SKM-1 (cell line): ENCODE data around the gene PHACTR3.

Source experiments
- DNase-seq: peaks from one replicate; lab custom pipeline; 2025; ENCODE audit not compliant: unreplicated experiment; lab: John Stamatoyannopoulos, UW

PHACTR3 gene

GRCh38 chr20:59690101-59690500 is 85.8 kb downstream of the PHACTR3 start:
- no peak for DNase-seq

DNA sequence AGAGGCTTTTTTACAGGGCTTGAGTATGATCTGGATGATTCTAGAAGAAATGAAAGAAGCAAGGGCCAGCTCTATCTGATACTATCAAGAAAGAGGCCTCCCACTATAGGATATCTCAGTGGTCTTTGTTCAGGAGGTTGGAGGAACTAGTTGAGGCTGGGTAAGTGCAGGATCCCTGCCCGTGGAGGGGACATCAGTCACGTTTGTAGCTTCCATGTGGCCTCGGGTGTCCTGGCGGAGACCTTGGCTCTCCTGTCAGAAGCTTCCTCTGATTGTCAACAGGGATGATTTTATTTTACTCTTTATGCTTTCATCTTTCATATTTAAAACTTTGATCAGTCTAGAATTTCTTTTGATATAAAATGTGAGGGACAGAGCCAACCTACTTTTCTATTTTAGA is 86.6 kb downstream of the PHACTR3 start:
- DNase-seq: no peak

DNA sequence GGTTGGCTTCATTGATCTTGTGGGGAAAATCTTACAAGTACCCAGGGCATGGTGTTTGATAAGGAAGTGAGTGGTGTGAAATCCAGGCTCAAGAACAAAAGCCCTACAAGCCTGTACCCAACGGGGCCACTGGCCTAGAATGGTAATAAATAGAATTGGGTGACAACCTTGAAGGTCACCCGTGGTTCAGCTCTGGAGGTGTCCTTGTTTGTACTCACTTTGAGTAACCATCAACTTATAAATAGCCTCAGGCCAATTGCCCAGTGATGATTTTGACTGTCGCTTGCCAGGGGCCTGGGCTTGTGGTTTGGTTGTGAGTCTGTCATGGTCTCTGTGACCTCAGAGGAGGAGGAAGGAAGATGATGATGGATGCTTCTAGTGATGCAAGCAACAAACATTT is 87.8 kb downstream of the PHACTR3 start:
- DNase-seq: no peak

GRCh38 chr20:59693587-59693986 is 89.2 kb downstream of the PHACTR3 start:
- no peak for DNase-seq

DNA sequence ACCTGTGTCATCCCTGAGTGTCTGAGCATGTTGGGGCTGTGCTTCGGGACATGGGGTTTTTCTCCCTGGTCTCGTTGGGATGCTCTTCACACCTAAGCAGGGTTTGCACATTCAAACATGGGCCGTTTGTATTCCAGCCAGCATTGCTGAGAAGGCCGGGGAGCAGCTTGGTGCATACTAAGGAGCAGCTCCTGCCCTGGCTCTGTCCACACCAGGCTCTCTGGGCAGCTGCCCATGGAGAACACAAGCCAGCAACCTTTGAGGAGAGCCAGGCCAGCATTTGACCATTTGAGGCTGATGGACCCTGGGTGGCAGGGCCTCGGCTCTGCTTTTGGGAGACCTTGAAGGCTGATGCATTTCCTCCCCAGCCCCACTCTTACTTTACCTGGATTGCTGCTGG is 92.1 kb downstream of the PHACTR3 start:
- DNase-seq: no peak

DNA sequence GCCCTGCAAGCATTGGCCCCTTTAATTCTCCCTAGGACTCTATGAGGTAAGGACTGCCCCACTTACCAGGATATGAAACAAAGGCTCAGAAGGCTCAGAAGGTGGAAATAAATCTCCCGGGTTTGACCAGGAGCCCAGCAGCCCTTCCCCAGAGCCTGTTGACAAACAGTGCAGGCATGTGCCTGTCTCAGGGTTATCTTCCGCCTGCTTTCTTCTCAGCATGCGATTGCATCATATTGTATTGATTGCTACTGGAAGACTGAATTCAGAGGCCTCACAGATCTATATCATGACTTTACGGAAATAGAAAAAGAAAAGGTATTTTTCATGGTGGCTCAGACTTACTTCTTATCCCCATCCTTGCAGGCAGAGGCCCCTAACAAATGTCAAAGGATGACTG is 92.7 kb downstream of the PHACTR3 start:
- DNase-seq: no peak

DNA sequence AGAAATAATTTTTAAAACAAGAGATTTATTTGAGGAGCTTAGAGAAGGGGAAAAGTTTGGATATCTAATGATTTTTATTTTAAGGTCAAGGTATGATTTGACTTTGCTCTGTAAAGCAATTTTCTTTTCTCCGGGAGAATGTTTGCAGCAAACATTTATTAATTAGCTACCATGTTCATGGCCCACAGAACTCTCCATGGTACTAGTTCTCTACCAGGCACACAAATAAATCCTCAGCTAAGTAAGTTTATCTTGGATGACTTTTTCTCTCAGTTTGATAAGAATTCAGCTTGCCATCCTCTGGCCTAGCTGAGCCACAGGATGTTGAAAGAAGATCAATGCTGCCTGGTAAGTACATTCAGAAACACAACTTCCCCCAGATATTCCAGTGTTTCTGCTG is 94.3 kb downstream of the PHACTR3 start:
- DNase-seq: no peak

DNA sequence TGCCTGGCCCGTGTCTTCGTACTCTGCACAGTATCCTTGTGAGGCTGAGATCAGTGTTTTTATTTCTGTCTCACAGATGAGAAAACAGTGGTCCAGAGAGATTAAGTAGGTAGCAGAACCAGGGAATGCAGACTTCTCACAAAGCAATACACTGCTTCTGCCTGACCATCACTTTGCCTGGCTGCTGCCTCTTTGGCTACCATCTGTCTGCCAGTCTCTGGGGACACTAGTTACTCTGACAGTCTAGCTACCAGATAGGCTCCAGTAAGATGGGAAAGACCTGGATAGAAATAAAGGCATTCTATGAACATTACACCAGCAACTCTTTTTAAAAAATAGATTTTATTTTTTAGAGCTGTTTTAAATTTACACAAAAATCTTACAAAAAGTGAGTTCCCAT is 96.9 kb downstream of the PHACTR3 start:
- DNase-seq: no peak

DNA sequence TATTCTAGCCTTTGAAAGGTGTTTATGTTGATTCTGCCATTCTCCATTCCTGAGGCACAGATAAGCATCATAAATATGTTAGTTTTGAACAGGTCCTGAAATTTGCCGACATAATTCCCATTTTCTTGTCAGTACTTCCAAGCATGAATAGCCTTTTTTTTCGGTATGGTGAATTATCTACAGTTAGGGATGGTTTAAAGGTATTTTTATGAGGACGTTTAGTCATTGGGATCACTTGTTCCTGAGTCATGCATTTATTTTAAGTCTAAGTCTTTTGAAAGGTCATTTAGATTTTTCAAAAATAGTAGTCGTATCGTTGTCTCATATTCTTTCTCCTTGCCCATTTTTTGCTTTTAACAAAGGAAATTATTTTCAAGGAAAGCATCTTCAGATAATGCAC is 98.7 kb downstream of the PHACTR3 start:
- DNase-seq: no peak

GRCh38 chr20:59705651-59706399 is 101.5 kb downstream of the PHACTR3 start:
- DNase-seq: no peak

- no peak for DNase-seq
These were observed 102.0 kb downstream of the PHACTR3 start for GRCh38 chr20:59706400-59706693.

DNA sequence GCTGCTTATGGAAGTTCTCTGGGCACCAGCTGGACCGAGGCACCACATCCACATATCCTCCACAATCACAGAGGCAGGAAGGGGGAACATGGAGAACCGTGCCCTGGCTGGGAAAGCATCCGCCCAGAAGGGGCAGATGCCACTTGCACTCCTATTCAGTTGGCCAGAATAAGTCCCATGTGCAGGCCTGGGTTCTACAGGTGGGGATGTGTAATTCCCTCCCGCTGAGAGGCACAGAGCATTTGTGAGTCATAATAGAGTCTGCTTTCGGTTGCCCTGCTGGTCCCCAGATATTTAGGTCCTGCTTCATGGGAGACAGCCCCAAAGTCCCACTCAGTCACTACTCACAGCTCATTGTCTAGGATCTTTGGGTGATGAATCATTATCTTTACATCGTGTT is 104.0 kb downstream of the PHACTR3 start:
- no peak for DNase-seq

GRCh38 chr20:59709636-59710035 is 105.3 kb downstream of the PHACTR3 start:
- DNase-seq: no peak

- no peak for DNase-seq
These were observed 113.7 kb downstream of the PHACTR3 start for GRCh38 chr20:59718071-59718470.

DNA sequence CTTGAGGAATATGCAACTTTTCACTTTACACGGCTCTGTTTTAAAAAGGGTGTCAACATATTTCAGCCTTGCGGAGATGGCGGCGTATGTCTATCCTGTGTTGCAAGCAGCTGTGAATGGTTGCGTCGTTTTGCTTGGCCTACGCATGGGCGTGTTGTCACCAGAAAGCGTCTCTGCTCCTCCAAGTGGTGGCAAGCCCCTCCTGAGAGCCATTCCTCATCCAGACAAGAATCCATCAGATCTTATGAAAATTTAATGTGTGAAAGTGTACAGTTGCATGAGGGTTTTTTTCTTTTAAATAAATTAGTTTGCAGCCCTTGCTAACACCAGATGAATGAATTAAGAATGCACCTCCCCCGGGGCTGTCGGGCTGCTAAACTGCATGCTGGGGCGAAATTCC is 114.4 kb downstream of the PHACTR3 start:
- no peak for DNase-seq

DNA sequence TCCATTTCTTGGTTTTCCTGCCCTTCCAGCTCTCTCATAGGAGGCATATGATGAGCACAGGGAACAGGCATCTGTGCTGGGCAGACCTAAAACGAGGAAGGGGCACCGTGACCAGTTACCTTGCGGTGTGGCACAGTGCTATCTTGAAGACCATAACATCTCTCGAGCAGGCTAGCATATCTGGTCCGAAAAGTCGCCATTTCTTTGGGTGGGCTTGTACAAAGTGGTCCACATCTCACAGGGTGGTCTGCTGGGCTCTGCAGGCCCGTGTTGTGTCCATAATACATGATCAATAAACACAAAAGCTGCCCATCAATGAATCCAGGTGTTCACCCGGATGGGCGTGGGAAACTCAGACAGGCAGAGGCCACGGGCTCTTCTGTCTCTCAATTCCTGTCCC is 115.7 kb downstream of the PHACTR3 start:
- no peak for DNase-seq

DNA sequence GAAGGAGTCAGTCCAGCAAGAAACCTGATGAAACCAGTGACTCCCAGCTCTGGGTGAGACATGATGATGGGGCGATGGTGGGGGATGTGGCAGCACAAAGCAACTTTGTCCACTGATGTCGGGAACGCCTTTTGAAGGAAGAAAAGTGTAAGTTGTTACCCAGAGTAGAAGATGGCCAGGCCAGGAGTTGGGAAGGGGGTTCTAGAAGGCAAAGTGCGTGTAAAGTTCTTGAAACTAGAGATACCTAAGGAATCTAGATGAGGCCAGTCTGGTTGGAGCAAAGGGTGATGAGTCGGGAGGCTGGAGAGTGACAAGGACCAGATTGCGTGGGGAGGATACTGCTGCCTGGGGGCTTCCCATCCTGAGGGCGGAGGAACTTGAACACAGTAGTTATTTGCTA is 117.0 kb downstream of the PHACTR3 start:
- DNase-seq: no peak

DNA sequence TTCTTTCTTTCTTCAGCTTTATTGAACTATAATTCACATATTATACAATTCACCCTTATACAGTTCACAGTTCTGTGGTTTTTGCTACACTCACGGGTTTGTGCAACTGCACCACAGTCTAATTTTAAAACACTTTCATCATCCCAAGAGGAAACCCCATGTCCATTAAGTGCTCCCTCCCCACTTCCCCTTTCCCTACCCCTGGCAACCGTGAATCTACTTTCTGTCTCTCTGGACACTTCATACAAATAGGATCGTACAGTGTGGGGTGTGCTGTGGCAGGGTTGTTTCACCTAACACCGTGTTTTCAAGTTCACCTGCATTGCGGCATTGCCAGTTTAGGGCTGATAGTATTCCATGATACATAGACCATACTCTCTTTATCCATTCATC is 118.8 kb downstream of the PHACTR3 start:
- DNase-seq: peak; percentile 91

DNA sequence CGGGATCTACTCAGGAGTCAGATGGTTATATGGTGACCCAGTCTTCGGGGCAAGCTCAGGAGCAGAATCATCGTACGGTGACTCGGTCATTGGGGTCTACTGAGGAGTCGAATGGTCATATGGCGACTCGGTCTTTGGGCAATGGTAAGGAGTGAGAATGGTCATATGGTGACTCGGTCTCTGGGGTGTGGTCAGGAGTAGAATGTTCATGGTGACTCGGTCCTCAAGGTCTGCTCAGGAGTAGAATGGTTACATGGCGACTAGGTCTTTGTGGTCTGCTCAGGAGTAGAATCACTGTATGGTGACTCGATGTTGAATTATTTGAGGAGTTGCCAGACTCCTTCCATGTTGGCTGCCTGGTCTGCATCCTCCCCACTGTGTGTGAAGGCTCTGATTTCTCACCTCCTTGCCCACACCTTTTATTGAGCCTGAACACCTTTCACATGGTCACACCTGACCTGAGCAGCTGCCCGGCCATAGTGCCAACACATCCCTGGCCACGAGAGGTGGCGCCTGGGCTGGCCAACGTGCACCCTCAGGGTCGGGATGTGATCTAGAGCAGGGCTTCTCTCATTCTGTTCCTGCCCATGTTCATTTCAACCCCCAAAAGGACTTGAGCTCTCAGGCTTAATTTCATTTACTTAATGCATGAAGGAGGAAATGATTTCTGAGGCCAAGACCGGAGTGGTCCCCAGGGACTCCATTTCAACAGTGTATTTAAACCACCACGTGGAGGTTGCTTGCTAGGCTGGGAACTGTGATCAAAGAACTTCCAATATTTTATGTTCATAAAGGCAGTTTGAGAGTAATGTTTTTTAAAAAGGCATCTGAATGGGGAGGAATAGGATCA is 119.5 kb downstream of the PHACTR3 start:
- DNase-seq: no peak

- no peak for DNase-seq
These were observed 120.4 kb downstream of the PHACTR3 start for GRCh38 chr20:59724457-59725366.

GRCh38 chr20:59725476-59726280 is 121.3 kb downstream of the PHACTR3 start:
- DNase-seq: no peak
